ENCODE results near the gene SEMA4A. TPM values are rescaled to one million over a fixed set of nuclear protein-coding genes. Genes with fewer than 3 reads are reported as not detected.

SEMA4A gene
- total RNA-seq, 2 experiments from 2014 or later: 77.8 to 196 TPM

GRCh38 chr1:156104861-156105832 lies 48.2 kb upstream of the SEMA4A start:
- peaks cover 11% of the 10 kb centered on the region for H3K4me1 ChIP-seq (ENCODE audit: insufficient read depth, low read length, poor library complexity, severe bottlenecking)
- no peaks in the 10 kb centered on the region for H4K20me1 ChIP-seq (ENCODE audit: insufficient read depth, low read length)
- H3K9me3 ChIP-seq (ENCODE audit: low read length): no peaks in the 10 kb centered on the region
- BruUV-seq (replicated peaks): no TSS peak
- no peak for TF ChIP-seq CTCF (conservative IDR thresholded peaks at IDR 0.05; ENCODE audit: low read length)
- TF ChIP-seq EZH2phosphoT487 (IDR thresholded peaks at IDR 0.05; ENCODE audit: borderline replicate concordance, low read depth, low read length): no peak
- H2AFZ ChIP-seq (ENCODE audit: low read length): no peak overlapping the region
- POLR2A ChIA-PET: no interaction called here
- no peak overlapping the region for H3K27ac ChIP-seq (ENCODE audit: low read depth, low read length, poor library complexity, severe bottlenecking)
- H3K4me3 ChIP-seq (ENCODE audit: low read depth, low read length, poor library complexity, severe bottlenecking): no peak overlapping the region
- peak overlapping the region; percentile 17; the same call in 1 of the 2 replicates for H3K4me2 ChIP-seq (ENCODE audit: low read length)
- no peaks in the 10 kb centered on the region for H3K36me3 ChIP-seq (ENCODE audit: insufficient read depth, low read length)
- intact Hi-C loops (cut with micrococcal nuclease; ENCODE audit: unreplicated experiment): no loop called here
- H3K9me2 ChIP-seq (ENCODE audit: insufficient read depth, low read length): no peaks in the 10 kb centered on the region
- no peaks in the 10 kb centered on the region for H3K79me2 ChIP-seq (ENCODE audit: insufficient read depth, low read depth, low read length)
- DNase-seq (ENCODE audit: low spot score): no peak
- CTCF ChIA-PET (ENCODE audit: unreplicated experiment): interaction anchor here (1.7 kb wide), 1 partner anchor 24 kb away, joined by 3 read pairs; no protein-coding TSS in a partner anchor

- H3K27ac ChIP-seq (ENCODE audit: low read depth, low read length, poor library complexity, severe bottlenecking): no peak overlapping the region
- no peak overlapping the region for H3K4me2 ChIP-seq (ENCODE audit: low read length)
- no peak for DNase-seq (ENCODE audit: low spot score)
- ChIA-PET POLR2A (interaction anchor here (0.6 kb wide), 1 partner anchor 15 kb away, joined by 4 read pairs; no protein-coding TSS in a partner anchor), CTCF (ENCODE audit: unreplicated experiment) (no interaction called here)
- H3K9me3 ChIP-seq (ENCODE audit: low read length): no peaks in the 10 kb centered on the region
- H3K36me3 ChIP-seq (ENCODE audit: insufficient read depth, low read length): no peaks in the 10 kb centered on the region
- TF ChIP-seq CTCF (conservative IDR thresholded peaks at IDR 0.05; ENCODE audit: low read length): no peak
- no peaks in the 10 kb centered on the region for H3K9me2 ChIP-seq (ENCODE audit: insufficient read depth, low read length)
- H4K20me1 ChIP-seq (ENCODE audit: insufficient read depth, low read length): no peaks in the 10 kb centered on the region
- no peak overlapping the region for H3K4me3 ChIP-seq (ENCODE audit: low read depth, low read length, poor library complexity, severe bottlenecking)
- no peak overlapping the region for H2AFZ ChIP-seq (ENCODE audit: low read length)
- H3K79me2 ChIP-seq (ENCODE audit: insufficient read depth, low read depth, low read length): no peaks in the 10 kb centered on the region
- intact Hi-C loops (cut with micrococcal nuclease; ENCODE audit: unreplicated experiment): no loop called here
- no TSS peak for BruUV-seq (replicated peaks)
- H3K4me1 ChIP-seq (ENCODE audit: insufficient read depth, low read length, poor library complexity, severe bottlenecking): peaks cover 11% of the 10 kb centered on the region
Measured at GRCh38 chr1:156106624-156107488, 46.5 kb upstream of the SEMA4A start.
